ENCODE data around the gene FAM53B. TPM values are rescaled to one million over a fixed set of nuclear protein-coding genes. Genes with fewer than 3 reads are reported as not detected.
"Not testable (repeated sequence)": the region's sequence is repeated elsewhere in the genome, so short reads cannot be mapped to it uniquely, and the experiment has no call there.

Gene FAM53B
- polyA plus RNA-seq, 1 donor: 21.3 TPM

GRCh38 chr10:124756156-124756903 lies 12.2 kb upstream of the FAM53B start:
- 67% methylated on average over 2 of the region's 5 CpGs for WGBS (ENCODE audit: insufficient coverage, low lambda C conversion rate)

GRCh38 chr10:124755581-124755980 lies 11.4 kb upstream of the FAM53B start:
- no peak overlapping the region for H3K4me3 ChIP-seq (ENCODE audit: low read length)
- no peaks in the 10 kb centered on the region for H3K4me1 ChIP-seq (ENCODE audit: control insufficient read depth, insufficient read depth, low read length)
- 40% methylated on average over 1 of the region's 2 CpGs for WGBS (ENCODE audit: insufficient coverage, low lambda C conversion rate)
- no peaks in the 10 kb centered on the region for H3K9me3 ChIP-seq (ENCODE audit: control insufficient read depth, low read depth, low read length)
- H3K27ac ChIP-seq (ENCODE audit: low read length): no peak overlapping the region
- no peaks in the 10 kb centered on the region for H3K27me3 ChIP-seq (ENCODE audit: control insufficient read depth, insufficient read depth, low read length)
- no peak for DNase-seq
- peaks cover 18% of the 10 kb centered on the region for H3K36me3 ChIP-seq (ENCODE audit: control insufficient read depth, insufficient read depth, low read length)

More at GRCh38 chr10:124756156-124756903, 12.2 kb upstream of the FAM53B start:
- no peaks in the 10 kb centered on the region for H3K9me3 ChIP-seq (ENCODE audit: control insufficient read depth, low read depth, low read length)
- H3K4me3 ChIP-seq (ENCODE audit: low read length): no peak overlapping the region
- DNase-seq: no peak
- H3K36me3 ChIP-seq (ENCODE audit: control insufficient read depth, insufficient read depth, low read length): peaks cover 23% of the 10 kb centered on the region
- H3K27ac ChIP-seq (ENCODE audit: low read length): no peak overlapping the region
- no peaks in the 10 kb centered on the region for H3K27me3 ChIP-seq (ENCODE audit: control insufficient read depth, insufficient read depth, low read length)
- no peaks in the 10 kb centered on the region for H3K4me1 ChIP-seq (ENCODE audit: control insufficient read depth, insufficient read depth, low read length)

GRCh38 chr10:124754227-124754626 lies 10.0 kb upstream of the FAM53B start:
- Histone ChIP-seq H3K9me3 (ENCODE audit: control insufficient read depth, low read depth, low read length) (no peaks in the 10 kb centered on the region), H3K27me3 (ENCODE audit: control insufficient read depth, insufficient read depth, low read length) (no peaks in the 10 kb centered on the region), H3K36me3 (ENCODE audit: control insufficient read depth, insufficient read depth, low read length) (peaks cover 13% of the 10 kb centered on the region), H3K27ac (ENCODE audit: low read length) (no peak overlapping the region), H3K4me3 (ENCODE audit: low read length) (no peak overlapping the region), H3K4me1 (ENCODE audit: control insufficient read depth, insufficient read depth, low read length) (no peaks in the 10 kb centered on the region)
- no CpG with 5 or more reads among the region's 5 CpGs for WGBS (ENCODE audit: insufficient coverage, low lambda C conversion rate)
- DNase-seq: no peak

DNA sequence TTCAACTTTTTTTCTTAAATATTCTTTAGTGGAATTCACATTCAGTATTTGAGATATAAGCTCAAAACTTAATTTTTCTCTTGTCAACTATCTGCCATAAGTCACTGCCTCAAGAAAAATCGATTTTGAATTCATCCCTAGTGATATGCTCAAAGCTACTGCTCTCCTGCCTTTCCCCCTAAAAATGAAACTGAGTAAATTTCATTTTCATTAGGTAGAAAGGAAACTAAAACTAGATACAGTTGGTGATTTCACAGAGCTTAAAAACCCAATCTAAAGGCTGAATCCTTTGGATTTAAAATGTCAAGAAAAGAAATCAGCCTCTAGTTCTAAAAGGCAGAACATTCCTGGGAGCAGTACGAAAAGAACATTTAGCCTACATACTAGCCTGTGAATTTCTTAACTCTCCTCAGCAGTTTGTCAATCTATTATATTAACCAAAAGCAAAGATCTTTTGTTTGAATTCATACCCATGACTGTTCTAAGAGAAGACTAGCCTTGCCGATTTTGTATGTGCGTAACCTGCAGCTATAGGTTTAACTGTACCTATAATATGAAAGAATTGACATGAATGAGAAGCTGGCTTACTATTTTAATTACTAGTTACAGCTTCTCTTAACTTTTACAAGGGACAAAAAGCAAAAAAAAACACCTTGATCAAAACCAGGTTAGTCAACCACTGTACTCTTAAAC lies 4.9 kb upstream of the FAM53B start:
- Histone ChIP-seq H3K9me3 (ENCODE audit: control insufficient read depth, low read depth, low read length) (no peaks in the 10 kb centered on the region), H3K4me3 (ENCODE audit: low read length) (no peak overlapping the region), H3K27me3 (ENCODE audit: control insufficient read depth, insufficient read depth, low read length) (no peaks in the 10 kb centered on the region), H3K4me1 (ENCODE audit: control insufficient read depth, insufficient read depth, low read length) (peaks cover 31% of the 10 kb centered on the region), H3K36me3 (ENCODE audit: control insufficient read depth, insufficient read depth, low read length) (peaks cover 1% of the 10 kb centered on the region), H3K27ac (ENCODE audit: low read length) (peak overlapping the region; percentile 91)
- 60% methylated on average over 2 of the region's 4 CpGs for whole genome bisulfite sequencing (ENCODE audit: insufficient coverage, low lambda C conversion rate)
- no peak for DNase-seq

- H3K4me1 ChIP-seq (ENCODE audit: control insufficient read depth, insufficient read depth, low read length): peaks cover 31% of the 10 kb centered on the region
- H3K36me3 ChIP-seq (ENCODE audit: control insufficient read depth, insufficient read depth, low read length): no peaks in the 10 kb centered on the region
- no CpG with 5 or more reads among the region's 3 CpGs for WGBS (ENCODE audit: insufficient coverage, low lambda C conversion rate)
- H3K27me3 ChIP-seq (ENCODE audit: control insufficient read depth, insufficient read depth, low read length): no peaks in the 10 kb centered on the region
- no peak overlapping the region for H3K4me3 ChIP-seq (ENCODE audit: low read length)
- DNase-seq: peak in 1 of 2 donors; percentile 54
- H3K9me3 ChIP-seq (ENCODE audit: control insufficient read depth, low read depth, low read length): no peaks in the 10 kb centered on the region
- peak overlapping the region; percentile 91 for H3K27ac ChIP-seq (ENCODE audit: low read length)
Observed at GRCh38 chr10:124748166-124748565, 4.0 kb upstream of the FAM53B start.

DNA sequence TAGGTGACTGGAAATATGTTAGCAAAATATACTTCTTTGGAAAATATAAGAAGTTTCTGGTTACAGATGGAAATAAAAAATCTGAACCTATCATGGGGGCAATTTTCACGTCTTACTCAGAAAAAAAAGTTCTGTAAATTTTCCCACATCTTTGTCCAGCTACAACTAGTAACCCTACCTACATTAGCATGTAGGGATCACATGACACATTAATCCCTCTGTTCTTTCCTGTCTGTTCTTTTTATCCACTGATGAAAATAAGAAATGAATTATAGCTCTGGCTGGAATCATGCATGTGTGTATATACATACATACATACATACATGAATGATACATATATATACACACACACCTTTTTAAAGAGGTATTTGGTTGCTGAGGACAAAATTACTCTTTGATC lies 3.6 kb upstream of the FAM53B start:
- WGBS (ENCODE audit: insufficient coverage, low lambda C conversion rate): no CpG with 5 or more reads among the region's 1 CpG
- peak overlapping the region; percentile 91 for H3K27ac ChIP-seq (ENCODE audit: low read length)
- H3K36me3 ChIP-seq (ENCODE audit: control insufficient read depth, insufficient read depth, low read length): no peaks in the 10 kb centered on the region
- peaks cover 31% of the 10 kb centered on the region for H3K4me1 ChIP-seq (ENCODE audit: control insufficient read depth, insufficient read depth, low read length)
- no peaks in the 10 kb centered on the region for H3K9me3 ChIP-seq (ENCODE audit: control insufficient read depth, low read depth, low read length)
- no peak for DNase-seq
- no peaks in the 10 kb centered on the region for H3K27me3 ChIP-seq (ENCODE audit: control insufficient read depth, insufficient read depth, low read length)
- H3K4me3 ChIP-seq (ENCODE audit: low read length): no peak overlapping the region

DNA sequence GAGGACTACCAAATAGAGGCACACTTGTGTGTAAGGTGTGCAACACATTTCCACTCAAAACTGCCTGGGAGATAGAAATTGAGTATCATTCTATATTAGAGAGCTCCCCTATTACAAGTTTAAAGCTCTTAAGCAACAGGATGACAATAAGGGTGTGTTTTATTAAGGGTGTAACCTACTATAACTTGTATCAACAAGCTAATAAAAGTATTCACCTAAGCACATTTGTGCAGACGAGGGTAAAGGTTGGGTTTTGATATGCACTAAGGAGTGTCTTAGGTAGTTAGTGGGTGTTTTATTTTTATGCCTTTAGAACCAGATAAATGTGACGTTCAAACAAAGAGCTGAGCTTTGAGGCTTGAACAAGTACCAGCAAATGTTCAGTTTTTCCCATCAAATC lies 2.8 kb upstream of the FAM53B start:
- Histone ChIP-seq H3K9me3 (ENCODE audit: control insufficient read depth, low read depth, low read length) (no peaks in the 10 kb centered on the region), H3K4me3 (ENCODE audit: low read length) (no peak overlapping the region), H3K36me3 (ENCODE audit: control insufficient read depth, insufficient read depth, low read length) (no peaks in the 10 kb centered on the region), H3K4me1 (ENCODE audit: control insufficient read depth, insufficient read depth, low read length) (peaks cover 36% of the 10 kb centered on the region), H3K27me3 (ENCODE audit: control insufficient read depth, insufficient read depth, low read length) (no peaks in the 10 kb centered on the region), H3K27ac (ENCODE audit: low read length) (peak overlapping the region; percentile 91)
- no CpG with 5 or more reads among the region's 2 CpGs for WGBS (ENCODE audit: insufficient coverage, low lambda C conversion rate)
- DNase-seq: peak; percentile 85 to 95

- H3K27ac ChIP-seq (ENCODE audit: low read length): peak overlapping the region; percentile 91
- no CpG with 5 or more reads among the region's 8 CpGs for WGBS (ENCODE audit: insufficient coverage, low lambda C conversion rate)
Observed at GRCh38 chr10:124746447-124746846, 2.3 kb upstream of the FAM53B start.

GRCh38 chr10:124745673-124746072 lies 1.5 kb upstream of the FAM53B start:
- no peaks in the 10 kb centered on the region for H3K9me3 ChIP-seq (ENCODE audit: control insufficient read depth, low read depth, low read length)
- WGBS (ENCODE audit: insufficient coverage, low lambda C conversion rate): no CpG with 5 or more reads among the region's 3 CpGs
- no peaks in the 10 kb centered on the region for H3K27me3 ChIP-seq (ENCODE audit: control insufficient read depth, insufficient read depth, low read length)
- peaks cover 48% of the 10 kb centered on the region for H3K4me1 ChIP-seq (ENCODE audit: control insufficient read depth, insufficient read depth, low read length)
- no peak overlapping the region for H3K4me3 ChIP-seq (ENCODE audit: low read length)
- H3K27ac ChIP-seq (ENCODE audit: low read length): peak overlapping the region; percentile 91
- DNase-seq: peak in 1 of 2 donors; percentile 80
- no peaks in the 10 kb centered on the region for H3K36me3 ChIP-seq (ENCODE audit: control insufficient read depth, insufficient read depth, low read length)

More at GRCh38 chr10:124746447-124746846, 2.3 kb upstream of the FAM53B start:
- not testable (repeated sequence) for H3K27me3 ChIP-seq (ENCODE audit: control insufficient read depth, insufficient read depth, low read length); DNase-seq; H3K4me3 ChIP-seq (ENCODE audit: low read length); H3K9me3 ChIP-seq (ENCODE audit: control insufficient read depth, low read depth, low read length); H3K36me3 ChIP-seq (ENCODE audit: control insufficient read depth, insufficient read depth, low read length)
- peaks cover 41% of the 10 kb centered on the region for H3K4me1 ChIP-seq (ENCODE audit: control insufficient read depth, insufficient read depth, low read length)

GRCh38 chr10:124745252-124745651 lies 1.1 kb upstream of the FAM53B start:
- Histone ChIP-seq H3K27me3 (ENCODE audit: control insufficient read depth, insufficient read depth, low read length) (no peaks in the 10 kb centered on the region), H3K36me3 (ENCODE audit: control insufficient read depth, insufficient read depth, low read length) (no peaks in the 10 kb centered on the region), H3K4me1 (ENCODE audit: control insufficient read depth, insufficient read depth, low read length) (peaks cover 51% of the 10 kb centered on the region), H3K4me3 (ENCODE audit: low read length) (no peak overlapping the region), H3K27ac (ENCODE audit: low read length) (peak overlapping the region; percentile 85), H3K9me3 (ENCODE audit: control insufficient read depth, low read depth, low read length) (no peaks in the 10 kb centered on the region)
- WGBS (ENCODE audit: insufficient coverage, low lambda C conversion rate): no CpG with 5 or more reads among the region's 4 CpGs
- no peak for DNase-seq
